Measurements from ENCODE around the gene ICAM2. TPM values are rescaled to one million over a fixed set of nuclear protein-coding genes. Genes with fewer than 3 reads are reported as not detected.

Gene ICAM2
- total and polyA plus RNA-seq, 2 donors (not counting 3 experiments of a cell fraction or from before 2014, with no cell fraction given): 586 to 2,377 TPM

GRCh38 chr17:64041912-64042311 is 21.5 kb upstream of the ICAM2 start:
- dilution Hi-C loops (cut with MboI; ENCODE audit: extremely low pct_ligation_motif_present, low sequenced_read_pairs): loop anchor here (25.0 kb wide), 1 partner anchor 95 kb away; the partner anchor contains the start of gene ERN1
- no TSS peak for BruUV-seq (replicated peaks)
- ChIA-PET CTCF (interaction anchor here (0.8 to 3.9 kb wide), 7 partner anchors 8 to 92 kb away, joined by 3 to 24 read pairs (median 7); no protein-coding TSS in a partner anchor), POLR2A (no interaction called here)
- H2AFZ ChIP-seq (ENCODE audit: low read depth, low read length): no peak overlapping the region
- H3K4me2 ChIP-seq (ENCODE audit: insufficient read depth, low read length): no peak overlapping the region
- H3K4me3 ChIP-seq (replicated peaks in 1 of 3; ENCODE audit: insufficient read depth in 1 of 3, low read depth in 1 of 3, low read length in 3 of 3): no peak overlapping the region
- no peak overlapping the region for H3K9ac ChIP-seq (replicated peaks; ENCODE audit: extremely low read depth, insufficient read depth, low read length)
- no peaks in the 10 kb centered on the region for H3K27me3 ChIP-seq (ENCODE audit: control insufficient read depth in 2 of 2, insufficient read depth in 2 of 2, low read length in 2 of 2)
- H3K36me3 ChIP-seq (ENCODE audit: control insufficient read depth in 2 of 2, extremely low read depth in 1 of 2, insufficient read depth in 2 of 2, low read length in 2 of 2): peaks cover 2 to 33% of the 10 kb centered on the region in 2 experiments
- no peaks in the 10 kb centered on the region for H3K4me1 ChIP-seq (ENCODE audit: control insufficient read depth, extremely low read depth, insufficient read depth, low read length)
- no peak for FAIRE-seq
- intact Hi-C loops (cut with micrococcal nuclease): no loop called here
- no peaks in the 10 kb centered on the region for H3K79me2 ChIP-seq (ENCODE audit: control insufficient read depth, insufficient read depth, low read length)
- DNase-seq (ENCODE audit: low read depth, low spot score): no peak
- H3K9me1 ChIP-seq (replicated peaks; ENCODE audit: control insufficient read depth, extremely low read depth, insufficient read depth, low read length): no peaks in the 10 kb centered on the region
- no peaks in the 10 kb centered on the region for H3K9me3 ChIP-seq (replicated peaks; ENCODE audit: control insufficient read depth, insufficient read depth, low read length)
- no peaks in the 10 kb centered on the region for H4K20me1 ChIP-seq (replicated peaks; ENCODE audit: control insufficient read depth, extremely low read depth, insufficient read depth, low read length)
- no peak for TF ChIP-seq POLR2AphosphoS5 (IDR thresholded peaks at IDR 0.05; ENCODE audit: insufficient read depth, low read depth, low read length)
- no peak for TF ChIP-seq CTCF (IDR thresholded peaks at IDR 0.05; ENCODE audit: extremely low read depth in 1 of 2, insufficient read depth in 1 of 2, low read depth in 1 of 2, low read length in 2 of 2)
- no peak for TF ChIP-seq FOS (IDR thresholded peaks at IDR 0.05; ENCODE audit: borderline replicate concordance, insufficient read depth, low read length)
- no peak for TF ChIP-seq JUN (IDR thresholded peaks at IDR 0.05; ENCODE audit: borderline replicate concordance, insufficient read depth, insufficient read length, low read depth)
- no peak for TF ChIP-seq MAX (IDR thresholded peaks at IDR 0.05; ENCODE audit: insufficient read depth, insufficient read length)
- no peak for TF ChIP-seq MYC (IDR thresholded peaks at IDR 0.05; ENCODE audit: low read depth, low read length)
- no peak for TF ChIP-seq EZH2 (IDR thresholded peaks at IDR 0.05; ENCODE audit: borderline replicate concordance, low read depth, low read length, severe bottlenecking)
- TF ChIP-seq POLR2A (IDR thresholded peaks at IDR 0.05; ENCODE audit: low read depth, low read length): no peak
- no peak overlapping the region for H3K27ac ChIP-seq (ENCODE audit: insufficient read depth, low read depth, low read length)
